GM12873 (cell line): ENCODE measurements around the gene LMTK3.

Experiments
- TF ChIP-seq, protein P1 (sequence below): IDR thresholded peaks from 2 replicates; pipeline ENCODE4 v1.5.1; 2012; ENCODE audit warnings: low read depth, mild to moderate bottlenecking, moderate library complexity, low read length, control low read depth; ENCODE audit not compliant: insufficient read depth; ENCODE audit errors: missing control alignments

Gene LMTK3

DNA sequence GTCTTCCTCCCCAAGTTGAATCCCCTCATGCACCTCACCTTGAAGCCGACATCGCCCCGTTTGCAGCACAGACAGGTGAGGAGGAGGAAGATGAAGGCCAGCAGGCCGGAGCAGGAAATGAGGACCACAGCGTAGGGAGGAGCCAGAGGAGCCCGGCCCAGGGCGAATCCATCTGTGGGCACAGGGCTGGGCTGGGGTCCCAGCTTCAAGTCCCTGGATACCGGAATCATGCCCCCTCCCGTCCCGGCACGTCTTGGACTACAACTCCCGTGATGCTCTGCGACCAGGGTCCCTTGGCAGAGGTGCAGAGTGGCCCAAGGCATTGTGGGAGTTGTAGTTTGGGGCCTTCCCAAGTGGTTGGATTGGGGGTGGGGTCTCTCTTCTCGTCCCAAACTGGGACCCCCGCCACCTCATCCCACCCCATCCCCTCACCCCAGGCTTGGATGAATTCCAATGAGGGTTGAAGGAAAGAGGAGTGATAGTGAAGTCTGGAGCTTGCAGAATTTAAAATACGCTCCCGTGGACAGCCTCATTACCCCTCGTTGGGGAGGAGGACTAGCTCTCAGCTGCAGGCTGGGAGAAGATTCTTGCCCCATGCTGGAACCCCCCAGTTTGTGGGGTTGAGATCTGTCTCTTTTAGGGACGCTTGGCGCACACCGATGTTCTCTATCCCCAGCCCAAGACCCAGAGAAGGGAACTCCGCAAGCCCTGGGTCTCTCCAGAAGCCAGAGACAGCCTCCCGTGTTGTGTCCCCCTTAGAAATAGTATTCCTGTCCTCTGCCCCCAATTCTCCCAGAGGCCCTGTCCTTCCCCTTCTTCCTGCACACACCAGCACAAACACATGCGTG is 990 bp downstream of the LMTK3 start:
- TF ChIP-seq, protein P1, sequence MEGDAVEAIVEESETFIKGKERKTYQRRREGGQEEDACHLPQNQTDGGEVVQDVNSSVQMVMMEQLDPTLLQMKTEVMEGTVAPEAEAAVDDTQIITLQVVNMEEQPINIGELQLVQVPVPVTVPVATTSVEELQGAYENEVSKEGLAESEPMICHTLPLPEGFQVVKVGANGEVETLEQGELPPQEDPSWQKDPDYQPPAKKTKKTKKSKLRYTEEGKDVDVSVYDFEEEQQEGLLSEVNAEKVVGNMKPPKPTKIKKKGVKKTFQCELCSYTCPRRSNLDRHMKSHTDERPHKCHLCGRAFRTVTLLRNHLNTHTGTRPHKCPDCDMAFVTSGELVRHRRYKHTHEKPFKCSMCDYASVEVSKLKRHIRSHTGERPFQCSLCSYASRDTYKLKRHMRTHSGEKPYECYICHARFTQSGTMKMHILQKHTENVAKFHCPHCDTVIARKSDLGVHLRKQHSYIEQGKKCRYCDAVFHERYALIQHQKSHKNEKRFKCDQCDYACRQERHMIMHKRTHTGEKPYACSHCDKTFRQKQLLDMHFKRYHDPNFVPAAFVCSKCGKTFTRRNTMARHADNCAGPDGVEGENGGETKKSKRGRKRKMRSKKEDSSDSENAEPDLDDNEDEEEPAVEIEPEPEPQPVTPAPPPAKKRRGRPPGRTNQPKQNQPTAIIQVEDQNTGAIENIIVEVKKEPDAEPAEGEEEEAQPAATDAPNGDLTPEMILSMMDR = no peak

DNA sequence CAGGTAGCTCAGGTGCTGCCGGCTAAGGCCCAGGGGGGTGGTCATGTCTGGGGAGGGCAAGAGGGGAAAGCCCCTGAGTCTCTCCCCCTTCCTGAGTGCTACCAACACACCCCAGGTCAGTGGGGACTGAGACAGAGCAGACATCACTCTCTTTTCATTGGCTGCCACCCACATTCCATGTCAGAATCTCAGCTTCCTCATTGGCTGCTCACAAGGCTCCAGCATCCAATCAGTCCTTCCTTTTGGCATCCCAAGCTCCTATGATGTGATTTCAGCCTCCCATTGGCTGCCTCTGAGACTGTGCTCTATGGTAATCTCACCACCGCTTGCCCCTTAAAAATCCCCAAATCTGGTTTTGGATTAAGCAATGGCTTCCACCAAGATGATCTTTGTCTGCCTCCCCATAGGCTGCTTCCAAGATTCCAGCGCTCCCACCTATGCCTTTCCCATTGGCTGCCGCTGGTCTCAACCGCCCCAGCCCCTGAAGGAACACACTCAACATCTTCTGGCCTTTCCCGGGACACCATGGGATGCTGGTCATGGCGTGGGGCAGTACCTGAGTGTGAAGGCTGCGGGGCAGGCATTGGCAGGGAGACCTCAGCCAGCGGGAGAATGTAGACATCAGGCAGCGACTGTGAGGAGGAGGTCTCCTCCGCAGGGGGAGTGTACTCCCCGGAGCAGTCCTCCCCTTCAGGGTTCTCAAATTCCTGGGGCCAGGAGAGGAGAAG is 2.0 kb downstream of the LMTK3 start:
- TF ChIP-seq, protein P1 = no peak

GRCh38 chr19:48508729-48509411 is 2.8 kb downstream of the LMTK3 start:
- TF ChIP-seq, protein P1 = no peak

DNA sequence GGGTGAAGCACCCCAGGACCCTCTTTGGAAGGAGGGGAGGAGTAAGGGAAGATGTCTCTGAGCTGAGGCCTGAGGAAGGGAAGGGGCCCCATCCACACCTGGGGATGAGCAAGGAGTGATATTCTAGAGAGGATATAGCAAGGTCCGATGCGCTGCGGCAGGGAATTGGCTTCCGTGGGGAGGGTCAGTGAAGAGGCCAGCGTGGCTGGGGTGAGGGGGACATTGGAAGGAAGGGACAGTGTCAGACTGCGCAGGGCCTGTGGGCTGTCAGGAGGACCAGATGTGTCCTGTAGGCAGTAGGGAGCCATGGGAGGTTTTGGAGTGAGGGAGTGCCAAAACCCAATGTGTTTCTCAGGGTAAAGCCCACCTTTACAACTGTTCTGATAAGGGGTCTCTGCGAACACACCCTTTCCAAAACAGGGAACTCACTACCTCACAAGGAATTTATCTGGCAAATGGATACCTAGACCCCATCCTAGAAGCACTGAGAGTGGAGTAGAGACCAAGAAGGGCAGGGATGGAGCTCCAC is 3.7 kb downstream of the LMTK3 start:
- TF ChIP-seq, protein P1 = no peak

GRCh38 chr19:48506138-48506733 is 5.4 kb downstream of the LMTK3 start:
- TF ChIP-seq, protein P1 = peak; percentile 60

GRCh38 chr19:48502350-48503018 is 9.2 kb downstream of the LMTK3 start:
- TF ChIP-seq, protein P1 = no peak
